ENCODE data around the gene ARHGAP19. TPM values are rescaled to one million over a fixed set of nuclear protein-coding genes. Genes with fewer than 3 reads are reported as not detected.
A peak's percentile ranks its signal among the peaks of the same experiment; 100 is the strongest.

Gene ARHGAP19
- total RNA-seq, 4 donors from 2014 or later = 4.5 to 8.4 (median 7.4) TPM

- no peak overlapping the region for H3K4me3 ChIP-seq
- intact Hi-C loops (cut with DNase I; ENCODE audit: low total_unique reads) (no loop called here), in situ Hi-C loops (cut with MboI; ENCODE audit: low pct_ligation_motif_present in 1 of 4, low pct_unique_long_range_greater_than_20kb in 1 of 4, low sequenced_read_pairs in 3 of 4) (loop anchor here in 2 of 4 donors (10.0 to 25.0 kb wide), 2 partner anchors 113 to 126 kb away; no protein-coding TSS in a partner anchor)
- H3K9me3 ChIP-seq = no peaks in the 10 kb centered on the region
- peaks cover 33% of the 10 kb centered on the region for H3K27me3 ChIP-seq
- no peak for DNase-seq
- no peak for TF ChIP-seq POLR2A (IDR thresholded peaks at IDR 0.05)
- TF ChIP-seq POLR2AphosphoS5 (IDR thresholded peaks at IDR 0.05) = no peak
- no peak for TF ChIP-seq EP300 (IDR thresholded peaks at IDR 0.05; ENCODE audit: low read depth)
- TF ChIP-seq CTCF (IDR thresholded peaks at IDR 0.05) = no peak
- no peaks in the 10 kb centered on the region for H3K36me3 ChIP-seq
- H3K27ac ChIP-seq = no peak overlapping the region
- H3K4me1 ChIP-seq = peaks cover 0 to 10% (median 8%) of the 10 kb centered on the region in 4 donors
- 54 to 60% methylated on average over 2 to 6 of the region's 6 CpGs for WGBS, 2 donors (ENCODE audit: low coverage in 1 of 2)
Observed at GRCh38 chr10:97200616-97201015, 91.8 kb downstream of the ARHGAP19 start.

GRCh38 chr10:97199152-97199551 lies 93.3 kb downstream of the ARHGAP19 start:
- H3K27ac ChIP-seq = no peak overlapping the region
- 57% methylated on average over 3 of the region's 3 CpGs; no CpG with 5 or more reads in 1 of the 2 donors for WGBS, 2 donors (ENCODE audit: low coverage in 1 of 2)
- H3K4me3 ChIP-seq = no peak overlapping the region
- H3K9me3 ChIP-seq = no peaks in the 10 kb centered on the region
- in situ Hi-C loops (cut with MboI; ENCODE audit: low pct_ligation_motif_present in 1 of 4, low pct_unique_long_range_greater_than_20kb in 1 of 4, low sequenced_read_pairs in 3 of 4) = no loop called here
- DNase-seq = no peak
- H3K36me3 ChIP-seq = no peaks in the 10 kb centered on the region
- intact Hi-C loops (cut with DNase I; ENCODE audit: low total_unique reads) = no loop called here
- peaks cover 48% of the 10 kb centered on the region for H3K27me3 ChIP-seq
- peaks cover 0 to 10% (median 8%) of the 10 kb centered on the region in 4 donors for H3K4me1 ChIP-seq
- no peak for TF ChIP-seq EP300 (IDR thresholded peaks at IDR 0.05; ENCODE audit: low read depth)
- TF ChIP-seq POLR2A (IDR thresholded peaks at IDR 0.05) = no peak
- no peak for TF ChIP-seq CTCF (IDR thresholded peaks at IDR 0.05)
- no peak for TF ChIP-seq POLR2AphosphoS5 (IDR thresholded peaks at IDR 0.05)

- no peak for DNase-seq
- Histone ChIP-seq H3K4me3 (no peak overlapping the region), H3K27ac (no peak overlapping the region), H3K4me1 (peaks cover 0 to 10% (median 8%) of the 10 kb centered on the region in 4 donors), H3K27me3 (peaks cover 65% of the 10 kb centered on the region), H3K36me3 (no peaks in the 10 kb centered on the region), H3K9me3 (no peaks in the 10 kb centered on the region)
- TF ChIP-seq POLR2AphosphoS5 (IDR thresholded peaks at IDR 0.05) (no peak), EP300 (IDR thresholded peaks at IDR 0.05; ENCODE audit: low read depth) (no peak), CTCF (IDR thresholded peaks at IDR 0.05) (no peak), POLR2A (IDR thresholded peaks at IDR 0.05) (no peak)
- intact Hi-C loops (cut with DNase I; ENCODE audit: low total_unique reads) (no loop called here), in situ Hi-C loops (cut with MboI; ENCODE audit: low pct_ligation_motif_present in 1 of 4, low pct_unique_long_range_greater_than_20kb in 1 of 4, low sequenced_read_pairs in 3 of 4) (no loop called here)
- WGBS, 2 donors (ENCODE audit: low coverage in 1 of 2) = 61 to 100% methylated on average over 1 to 7 of the region's 7 CpGs
Observed at GRCh38 chr10:97197030-97197500, 95.4 kb downstream of the ARHGAP19 start.

- intact Hi-C loops (cut with DNase I; ENCODE audit: low total_unique reads) = no loop called here
- H3K9me3 ChIP-seq = no peaks in the 10 kb centered on the region
Observed at GRCh38 chr10:97196223-97197029, 96.0 kb downstream of the ARHGAP19 start.

More at GRCh38 chr10:97196223-97197029, 96.0 kb downstream of the ARHGAP19 start:
- in situ Hi-C loops (cut with MboI; ENCODE audit: low pct_ligation_motif_present in 1 of 4, low pct_unique_long_range_greater_than_20kb in 1 of 4, low sequenced_read_pairs in 3 of 4) = no loop called here
- Histone ChIP-seq H3K27ac (no peak overlapping the region), H3K4me3 (peak overlapping the region; percentile 16 to 48 (median 24)), H3K27me3 (peaks cover 71% of the 10 kb centered on the region), H3K36me3 (no peaks in the 10 kb centered on the region), H3K4me1 (peaks cover 0 to 10% (median 8%) of the 10 kb centered on the region in 4 donors)
- peak; percentile 57 for DNase-seq
- WGBS, 2 donors (ENCODE audit: low coverage in 1 of 2) = 8 to 20% methylated on average over 3 to 30 of the region's 56 CpGs
- TF ChIP-seq POLR2AphosphoS5 (IDR thresholded peaks at IDR 0.05) = no peak
- peak; percentile 52 to 71 (median 61) for TF ChIP-seq CTCF (IDR thresholded peaks at IDR 0.05)
- TF ChIP-seq POLR2A (IDR thresholded peaks at IDR 0.05) = no peak
- TF ChIP-seq EP300 (IDR thresholded peaks at IDR 0.05; ENCODE audit: low read depth) = no peak

All from transverse colon (tissue), 4 donors.